ENCODE data around the gene MPST. TPM values are rescaled to one million over a fixed set of nuclear protein-coding genes. Genes with fewer than 3 reads are reported as not detected.

The MPST gene
- polyA plus RNA-seq, 1 donor (not counting 4 experiments of a cell fraction or from before 2014, with no cell fraction given), result 23.5 TPM

GRCh38 chr22:37023743-37024338 lies 4.3 kb downstream of the MPST start:
- Histone ChIP-seq H3K79me2 (ENCODE audit: control insufficient read depth, insufficient read depth, low read length) (peaks cover 8% of the 10 kb centered on the region), H3K36me3 (ENCODE audit: control insufficient read depth in 2 of 2, extremely low read depth in 1 of 2, insufficient read depth in 2 of 2, low read length in 2 of 2) (peaks cover 11 to 29% of the 10 kb centered on the region in 2 experiments), H3K4me2 (ENCODE audit: control insufficient read depth, extremely low read depth, insufficient read depth, low read depth, low read length) (no peak overlapping the region), H3K9me3 (ENCODE audit: control insufficient read depth, low read depth, low read length) (no peaks in the 10 kb centered on the region), H4K20me1 (ENCODE audit: control insufficient read depth, extremely low read depth, insufficient read depth, low read length) (no peaks in the 10 kb centered on the region), H3K27me3 (ENCODE audit: control insufficient read depth, extremely low read depth, insufficient read depth, low read length) (no peaks in the 10 kb centered on the region), H3K9me1 (ENCODE audit: control insufficient read depth, extremely low read depth, insufficient read depth, low read length) (no peaks in the 10 kb centered on the region), H2AFZ (ENCODE audit: control insufficient read depth, low read length) (no peak overlapping the region), H3K9ac (ENCODE audit: control insufficient read depth, extremely low read depth, insufficient read depth, low read length) (no peak overlapping the region), H3K4me1 (ENCODE audit: control insufficient read depth, extremely low read depth, insufficient read depth, low read length) (peaks cover 4% of the 10 kb centered on the region), H3K27ac (ENCODE audit: control insufficient read depth, insufficient read depth, low read length) (no peak overlapping the region), H3K4me3 (ENCODE audit: control insufficient read depth in 2 of 3, extremely low read depth in 1 of 3, insufficient read depth in 2 of 3, low read depth in 1 of 3, low read length in 3 of 3) (no peak overlapping the region)
- TF ChIP-seq, protein P1, sequence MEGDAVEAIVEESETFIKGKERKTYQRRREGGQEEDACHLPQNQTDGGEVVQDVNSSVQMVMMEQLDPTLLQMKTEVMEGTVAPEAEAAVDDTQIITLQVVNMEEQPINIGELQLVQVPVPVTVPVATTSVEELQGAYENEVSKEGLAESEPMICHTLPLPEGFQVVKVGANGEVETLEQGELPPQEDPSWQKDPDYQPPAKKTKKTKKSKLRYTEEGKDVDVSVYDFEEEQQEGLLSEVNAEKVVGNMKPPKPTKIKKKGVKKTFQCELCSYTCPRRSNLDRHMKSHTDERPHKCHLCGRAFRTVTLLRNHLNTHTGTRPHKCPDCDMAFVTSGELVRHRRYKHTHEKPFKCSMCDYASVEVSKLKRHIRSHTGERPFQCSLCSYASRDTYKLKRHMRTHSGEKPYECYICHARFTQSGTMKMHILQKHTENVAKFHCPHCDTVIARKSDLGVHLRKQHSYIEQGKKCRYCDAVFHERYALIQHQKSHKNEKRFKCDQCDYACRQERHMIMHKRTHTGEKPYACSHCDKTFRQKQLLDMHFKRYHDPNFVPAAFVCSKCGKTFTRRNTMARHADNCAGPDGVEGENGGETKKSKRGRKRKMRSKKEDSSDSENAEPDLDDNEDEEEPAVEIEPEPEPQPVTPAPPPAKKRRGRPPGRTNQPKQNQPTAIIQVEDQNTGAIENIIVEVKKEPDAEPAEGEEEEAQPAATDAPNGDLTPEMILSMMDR (optimal IDR thresholded peaks at IDR 0.05 in 1 of 3, IDR thresholded peaks at IDR 0.05 in 1 of 3, conservative IDR thresholded peaks at IDR 0.05 in 1 of 3; ENCODE audit: extremely low read depth in 1 of 3, insufficient read depth in 2 of 3, low read length in 3 of 3), result no peak
- no peak for TF ChIP-seq EZH2 (IDR thresholded peaks at IDR 0.05; ENCODE audit: low read length)
- dilution Hi-C loops (cut with MboI; ENCODE audit: extremely low pct_ligation_motif_present, low sequenced_read_pairs), result no loop called here
- no peak for DNase-seq (ENCODE audit: low read depth, low spot score)
- no peak for FAIRE-seq

DNA sequence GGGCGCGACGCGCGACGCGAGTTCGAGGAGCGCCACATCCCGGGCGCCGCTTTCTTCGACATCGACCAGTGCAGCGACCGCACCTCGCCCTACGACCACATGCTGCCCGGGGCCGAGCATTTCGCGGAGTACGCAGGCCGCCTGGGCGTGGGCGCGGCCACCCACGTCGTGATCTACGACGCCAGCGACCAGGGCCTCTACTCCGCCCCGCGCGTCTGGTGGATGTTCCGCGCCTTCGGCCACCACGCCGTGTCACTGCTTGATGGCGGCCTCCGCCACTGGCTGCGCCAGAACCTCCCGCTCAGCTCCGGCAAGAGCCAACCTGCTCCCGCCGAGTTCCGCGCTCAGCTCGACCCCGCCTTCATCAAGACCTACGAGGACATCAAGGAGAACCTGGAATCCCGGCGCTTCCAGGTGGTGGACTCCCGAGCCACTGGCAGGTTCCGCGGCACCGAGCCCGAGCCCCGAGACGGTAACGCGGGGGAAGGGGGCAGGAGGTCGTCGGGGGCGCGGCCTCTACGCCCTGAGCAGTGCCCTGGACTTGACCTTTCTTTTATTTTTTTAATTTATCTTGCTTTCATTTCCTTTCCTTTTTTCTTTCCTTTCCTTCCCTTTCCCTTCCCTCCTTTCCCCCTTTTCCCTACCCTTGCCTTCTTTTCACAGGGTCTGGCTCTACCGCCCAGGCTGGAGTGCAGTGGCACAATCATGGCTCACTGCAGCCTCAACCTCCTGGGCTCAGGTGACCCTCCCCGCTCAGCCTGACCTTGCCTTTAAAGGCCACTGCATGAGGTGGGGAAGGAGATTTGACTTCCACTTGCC lies 5.0 kb downstream of the MPST start:
- Histone ChIP-seq H3K9me3 (ENCODE audit: control insufficient read depth, low read depth, low read length) (no peaks in the 10 kb centered on the region), H3K79me2 (ENCODE audit: control insufficient read depth, insufficient read depth, low read length) (peaks cover 8% of the 10 kb centered on the region), H4K20me1 (ENCODE audit: control insufficient read depth, extremely low read depth, insufficient read depth, low read length) (no peaks in the 10 kb centered on the region), H3K27ac (ENCODE audit: control insufficient read depth, insufficient read depth, low read length) (no peak overlapping the region), H3K9ac (ENCODE audit: control insufficient read depth, extremely low read depth, insufficient read depth, low read length) (no peak overlapping the region), H3K27me3 (ENCODE audit: control insufficient read depth, extremely low read depth, insufficient read depth, low read length) (no peaks in the 10 kb centered on the region), H3K4me1 (ENCODE audit: control insufficient read depth, extremely low read depth, insufficient read depth, low read length) (peaks cover 4% of the 10 kb centered on the region), H3K9me1 (ENCODE audit: control insufficient read depth, extremely low read depth, insufficient read depth, low read length) (no peaks in the 10 kb centered on the region), H3K4me2 (ENCODE audit: control insufficient read depth, extremely low read depth, insufficient read depth, low read depth, low read length) (no peak overlapping the region), H2AFZ (ENCODE audit: control insufficient read depth, low read length) (no peak overlapping the region), H3K36me3 (ENCODE audit: control insufficient read depth in 2 of 2, extremely low read depth in 1 of 2, insufficient read depth in 2 of 2, low read length in 2 of 2) (peaks cover 13 to 29% of the 10 kb centered on the region in 2 experiments), H3K4me3 (ENCODE audit: control insufficient read depth in 2 of 3, extremely low read depth in 1 of 3, insufficient read depth in 2 of 3, low read depth in 1 of 3, low read length in 3 of 3) (no peak overlapping the region)
- dilution Hi-C loops (cut with MboI; ENCODE audit: extremely low pct_ligation_motif_present, low sequenced_read_pairs), result no loop called here
- DNase-seq (ENCODE audit: low read depth, low spot score) (no peak), FAIRE-seq (no peak)
- TF ChIP-seq, protein P1 (optimal IDR thresholded peaks at IDR 0.05 in 1 of 3, IDR thresholded peaks at IDR 0.05 in 1 of 3, conservative IDR thresholded peaks at IDR 0.05 in 1 of 3; ENCODE audit: extremely low read depth in 1 of 3, insufficient read depth in 2 of 3, low read length in 3 of 3), result no peak
- TF ChIP-seq EZH2 (IDR thresholded peaks at IDR 0.05; ENCODE audit: low read length), result no peak

All from keratinocyte (primary cell).